NB4 (cell line): ENCODE data around the gene SLC7A6.

Experiments used
- CTCF ChIP-seq: IDR thresholded peaks from one replicate; pipeline ENCODE4 v1.5.1; 2012; ENCODE audit warnings: low read depth, low read length
- POLR2A ChIP-seq: IDR thresholded peaks from 2 replicates; pipeline ENCODE4 v1.6.1; 2011; ENCODE audit warnings: mild to moderate bottlenecking; ENCODE audit not compliant: insufficient read length; ENCODE audit errors: extremely low read depth

DNA sequence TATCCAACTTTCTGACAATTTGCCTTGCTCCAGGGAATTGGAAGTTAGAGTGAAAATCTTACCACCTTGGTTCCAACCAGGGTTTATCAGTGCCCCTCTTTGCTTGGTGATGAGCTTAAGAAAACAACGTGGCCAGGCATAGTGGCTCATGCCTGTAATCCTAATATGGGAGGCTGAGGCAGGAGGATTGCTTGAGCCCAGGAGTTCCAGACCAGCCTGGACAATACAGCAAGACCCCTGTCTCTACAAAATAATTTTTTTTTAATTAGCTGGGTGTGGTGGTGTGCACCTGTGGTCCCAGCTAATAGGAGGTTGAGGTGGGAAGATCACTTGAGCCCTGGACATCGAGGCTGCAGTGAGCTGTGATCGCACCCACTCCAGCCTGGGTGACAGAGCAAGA is 21.4 kb downstream of the SLC7A6 start:
- no peak for TF ChIP-seq CTCF
- TF ChIP-seq POLR2A, result no peak
